HG02571 (cell line): ENCODE data around the gene NRXN2.

Source experiments
- ATAC-seq: cut with Tn5 transposase; IDR thresholded peaks from one replicate; pipeline ENCODE4 v1.9.1; 2021; ENCODE audit warnings: mild to moderate bottlenecking, moderate library complexity; ENCODE audit not compliant: unreplicated experiment

NRXN2 gene

GRCh38 chr11:64609436-64610047 lies 113.5 kb downstream of the NRXN2 start:
- ATAC-seq = no peak

- no peak for ATAC-seq
Observed at GRCh38 chr11:64608636-64609035, 114.4 kb downstream of the NRXN2 start.

GRCh38 chr11:64608046-64608445 lies 115.0 kb downstream of the NRXN2 start:
- no peak for ATAC-seq

- no peak for ATAC-seq
Observed at GRCh38 chr11:64607381-64607985, 115.5 kb downstream of the NRXN2 start.

DNA sequence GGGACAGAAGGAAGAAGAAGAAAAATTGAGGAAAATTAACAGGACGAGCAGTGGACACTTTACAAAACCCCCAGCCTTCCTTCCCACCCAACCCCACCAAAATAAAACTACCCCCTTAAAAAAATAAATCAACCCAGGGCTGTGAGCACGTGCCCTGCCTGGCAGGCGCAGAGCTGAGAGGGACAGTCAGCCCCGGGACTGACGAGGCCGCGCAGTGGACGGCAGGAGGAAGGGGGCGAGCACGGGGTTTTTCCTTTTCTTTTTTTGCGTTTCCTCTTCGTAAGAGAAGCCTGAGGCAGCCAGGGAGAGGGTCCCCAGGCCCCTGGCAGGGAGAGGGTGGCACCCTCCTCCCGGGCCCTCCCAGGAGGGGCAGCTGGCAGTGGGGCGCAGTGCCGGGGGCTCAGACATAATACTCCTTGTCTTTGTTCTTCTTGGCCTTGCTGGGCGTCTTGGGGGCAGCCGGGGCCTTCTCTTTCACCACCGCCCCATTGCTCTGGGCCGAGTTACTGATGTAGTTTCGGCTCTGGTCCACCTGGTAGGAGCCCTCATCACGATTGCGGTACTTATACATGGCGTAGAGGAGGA lies 116.1 kb downstream of the NRXN2 start:
- ATAC-seq = no peak

GRCh38 chr11:64605656-64606585 lies 117.1 kb downstream of the NRXN2 start:
- ATAC-seq = no peak

- no peak for ATAC-seq
Observed at GRCh38 chr11:64605244-64605560, 117.8 kb downstream of the NRXN2 start.

DNA sequence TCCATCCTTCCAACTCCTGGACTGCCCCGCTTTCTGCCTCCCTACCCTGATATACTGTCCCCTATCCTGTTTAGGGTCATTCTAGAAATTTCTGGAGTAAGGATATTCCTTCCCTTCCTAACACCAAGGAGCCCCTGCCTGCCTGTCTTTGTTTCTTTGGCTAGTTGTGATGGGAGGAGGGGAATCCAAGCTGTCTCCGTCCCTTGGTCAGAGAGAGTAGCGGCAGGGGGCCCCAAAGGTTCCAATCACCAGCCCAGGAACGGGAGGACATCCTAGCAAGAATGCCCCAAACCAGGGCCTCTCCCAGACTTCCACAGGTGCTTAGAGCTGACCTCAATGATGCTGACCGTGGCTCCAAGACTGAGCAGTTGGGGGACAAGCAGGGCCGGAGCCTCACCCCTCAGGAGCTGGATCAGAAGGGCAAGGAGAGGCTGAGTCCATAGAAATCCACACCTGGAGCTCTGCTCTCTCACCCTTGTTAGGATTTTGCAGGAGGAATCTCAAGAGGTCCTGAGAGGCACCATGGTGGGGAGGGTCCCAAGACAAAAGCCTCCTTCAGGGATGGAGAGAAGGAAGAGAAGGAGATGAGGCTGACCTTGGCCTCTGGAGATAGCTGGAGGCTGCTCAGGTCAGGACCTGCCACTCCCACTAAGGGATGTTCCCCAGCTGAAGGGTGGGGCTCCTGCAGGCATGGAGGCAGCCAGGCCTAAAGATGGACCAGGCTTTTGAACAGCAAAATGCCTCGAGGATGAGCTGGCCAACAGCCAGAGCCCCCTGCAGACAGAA lies 118.3 kb downstream of the NRXN2 start:
- ATAC-seq = no peak

GRCh38 chr11:64603411-64604110 lies 119.4 kb downstream of the NRXN2 start:
- ATAC-seq = no peak

DNA sequence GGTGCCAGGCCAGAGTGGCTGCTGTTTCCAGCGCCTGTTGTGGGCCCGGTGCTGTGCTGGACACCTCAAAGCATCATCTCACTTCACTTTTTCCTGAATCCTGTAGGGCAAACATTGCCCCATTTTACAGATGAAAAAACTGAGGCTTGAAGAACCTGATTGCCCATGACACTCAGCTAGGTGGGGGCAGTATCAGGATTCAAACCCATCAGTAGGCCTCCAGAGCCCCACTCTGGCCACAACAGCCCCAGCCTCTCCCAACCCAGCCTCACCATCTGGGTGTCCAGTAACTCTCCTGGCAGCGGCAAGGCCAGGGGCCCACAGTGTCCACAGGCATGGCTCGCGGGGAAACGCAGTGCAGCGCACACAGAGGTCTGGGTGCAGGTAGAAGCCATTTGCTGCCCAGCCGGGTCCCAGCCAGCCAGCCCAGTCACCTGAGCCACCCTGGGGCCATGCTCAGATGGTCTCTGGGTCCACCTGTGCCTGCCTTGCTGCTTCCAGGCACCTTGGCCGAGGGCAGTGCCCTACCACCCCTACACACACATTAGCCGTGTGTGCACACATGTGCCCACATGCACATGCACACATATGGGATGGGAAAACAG lies 120.4 kb downstream of the NRXN2 start:
- ATAC-seq = no peak

GRCh38 chr11:64601605-64602465 lies 121.2 kb downstream of the NRXN2 start:
- ATAC-seq = no peak

- ATAC-seq = no peak
Observed at GRCh38 chr11:64600281-64600992, 122.6 kb downstream of the NRXN2 start.

DNA sequence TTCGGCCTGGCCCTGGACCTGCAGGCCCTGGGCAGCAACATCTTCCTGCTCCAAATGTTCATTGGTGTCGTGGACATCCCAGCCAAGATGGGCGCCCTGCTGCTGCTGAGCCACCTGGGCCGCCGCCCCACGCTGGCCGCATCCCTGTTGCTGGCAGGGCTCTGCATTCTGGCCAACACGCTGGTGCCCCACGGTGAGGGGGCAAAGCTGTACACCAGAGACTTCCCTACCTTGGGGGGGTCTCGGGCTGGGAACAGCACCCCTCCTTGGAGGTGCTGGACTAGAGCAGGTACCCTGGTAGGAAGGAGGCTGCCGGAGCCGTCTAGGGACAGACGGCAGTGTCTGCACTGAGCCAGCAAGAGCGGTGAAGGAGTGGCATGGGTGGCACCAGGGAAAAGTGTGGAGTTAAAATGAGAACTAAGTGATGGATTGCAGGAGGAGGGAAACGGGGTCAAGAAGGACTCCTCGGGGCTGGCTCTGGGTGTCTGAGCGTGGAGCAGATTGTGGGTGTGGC lies 123.2 kb downstream of the NRXN2 start:
- ATAC-seq = no peak

DNA sequence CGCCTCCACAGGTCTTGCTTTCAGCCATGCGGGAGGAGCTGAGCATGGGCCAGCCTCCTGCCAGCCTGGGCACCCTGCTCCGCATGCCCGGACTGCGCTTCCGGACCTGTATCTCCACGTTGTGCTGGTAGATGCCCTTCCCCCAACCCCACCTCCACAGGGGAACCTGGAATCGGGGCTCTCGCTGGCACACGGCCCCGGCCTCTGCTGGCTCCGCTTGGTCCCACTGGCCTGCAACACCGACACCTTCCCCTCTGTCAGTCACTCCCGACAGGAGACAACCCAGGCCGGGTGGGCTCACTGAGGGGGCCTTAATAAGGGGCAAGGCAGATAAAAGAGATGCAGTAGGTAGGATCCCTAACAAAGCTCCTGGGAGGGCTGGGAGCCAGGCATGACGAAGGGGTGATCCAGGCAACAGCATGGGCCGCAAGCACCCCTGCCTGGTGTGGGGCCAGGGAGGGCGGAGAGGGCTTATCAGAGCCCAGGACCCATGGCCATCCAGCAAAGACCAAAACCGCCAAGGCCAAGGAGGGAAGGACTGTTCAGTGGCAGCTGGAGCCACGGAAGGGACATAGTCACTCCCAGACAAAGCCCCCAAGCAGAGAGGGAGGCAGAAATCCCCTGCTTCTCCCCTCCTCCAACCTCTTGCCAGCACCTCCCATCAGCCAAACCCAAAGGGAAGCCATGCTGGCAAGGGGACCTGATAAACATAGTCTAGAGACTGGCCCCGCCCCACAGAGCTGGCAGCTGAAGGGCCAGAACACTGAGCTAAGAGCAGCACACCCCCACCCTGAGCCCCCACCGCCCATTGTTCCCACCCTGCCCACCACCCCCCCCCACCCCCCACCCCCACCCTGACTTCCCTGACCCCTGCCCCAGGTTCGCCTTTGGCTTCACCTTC lies 124.0 kb downstream of the NRXN2 start:
- ATAC-seq = no peak

DNA sequence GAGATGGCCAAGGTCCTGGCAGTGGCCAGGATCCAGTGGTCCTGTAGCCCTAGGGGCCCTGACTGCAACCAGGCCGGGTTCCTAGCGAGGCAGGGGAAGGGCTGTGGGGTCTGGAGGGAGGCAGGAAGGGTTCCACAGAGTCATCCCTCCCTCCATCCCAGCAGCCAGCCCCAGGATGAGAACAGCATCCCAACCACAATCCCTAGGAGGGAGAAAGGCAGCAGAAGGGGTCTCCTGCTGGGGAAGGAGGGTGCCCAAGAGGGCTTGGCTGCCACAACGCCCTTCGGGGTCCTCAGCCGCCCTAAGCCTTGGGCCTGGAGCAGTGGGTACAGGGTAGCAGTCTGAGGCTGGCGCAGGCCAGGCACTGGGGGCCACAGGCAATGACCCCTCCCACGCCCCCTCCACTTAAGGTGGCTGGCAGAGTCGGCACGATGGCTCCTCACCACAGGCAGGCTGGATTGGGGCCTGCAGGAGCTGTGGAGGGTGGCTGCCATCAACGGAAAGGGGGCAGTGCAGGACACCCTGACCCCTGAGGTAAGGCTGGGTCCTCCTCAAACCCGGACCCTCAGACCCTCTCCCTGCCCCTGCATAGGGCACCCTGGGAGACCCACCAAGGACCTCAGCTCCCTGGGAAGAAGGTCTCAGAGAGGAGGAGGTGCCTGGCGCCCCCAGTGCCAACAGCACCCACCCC lies 124.7 kb downstream of the NRXN2 start:
- ATAC-seq = no peak

GRCh38 chr11:64597671-64598101 lies 125.3 kb downstream of the NRXN2 start:
- no peak for ATAC-seq
